ENCODE results near the gene DIDO1. TPM values are rescaled to one million over a fixed set of nuclear protein-coding genes. Genes with fewer than 3 reads are reported as not detected.
A peak's percentile ranks its signal among the peaks of the same experiment; 100 is the strongest.

DIDO1 gene
- total and polyA plus RNA-seq, 9 of the 15 experiments (the other 6 are each of a cell fraction or from before 2014, with no cell fraction given), result 4.4 to 46.8 (median 31.2) TPM

- peak overlapping the region in 1 of 2 experiments; percentile 54; a peak in 2 of 4 replicates for H3K9ac ChIP-seq (ENCODE audit: insufficient read depth in 1 of 2, low read depth in 2 of 2, low read length in 2 of 2)
- FAIRE-seq (peak; percentile 88), DNase-seq (ENCODE audit: extremely low read depth in 1 of 4, low spot score in 3 of 4) (peak; percentile 58 to 65 (median 62)), ATAC-seq (peak; percentile 89)
- H3K4me2 ChIP-seq (ENCODE audit: insufficient read depth, low read length), result peak overlapping the region; percentile 45
- in situ Hi-C loops (cut with MboI) (no loop called here), intact Hi-C loops (cut with micrococcal nuclease) (no loop called here)
- peaks cover 0 to 9% of the 10 kb centered on the region in 2 experiments; a peak in 2 of 5 replicates for H3K27me3 ChIP-seq (ENCODE audit: control insufficient read depth in 2 of 2, insufficient read depth in 2 of 2, low read length in 2 of 2)
- ChIA-PET POLR2A (interaction anchor here (0.6 to 2.2 kb wide), 2 partner anchors 43 to 268 kb away, joined by 3 to 8 read pairs; no protein-coding TSS in a partner anchor), CTCF (ENCODE audit: low intra/inter-chr PET ratio) (no interaction called here)
- no peak overlapping the region for H3K4me3 ChIP-seq
- H4K20me1 ChIP-seq (replicated peaks; ENCODE audit: control insufficient read depth, insufficient read depth, low read length), result no peaks in the 10 kb centered on the region
- no TSS peak for BruUV-seq (replicated peaks)
- no peaks in the 10 kb centered on the region for H3K9me3 ChIP-seq (replicated peaks; ENCODE audit: control insufficient read depth, insufficient read depth, low read depth, low read length)
- H3K79me2 ChIP-seq (ENCODE audit: control insufficient read depth, insufficient read depth, low read length), result no peaks in the 10 kb centered on the region
- H2AFZ ChIP-seq (ENCODE audit: low read depth, low read length), result peak overlapping the region; percentile 87
- 22% methylated on average over 16 of the region's 22 CpGs for WGBS (ENCODE audit: insufficient coverage, low coverage, missing lambda C conversion rate)
- H3K4me1 ChIP-seq (replicated peaks in 1 of 2; ENCODE audit: control insufficient read depth in 2 of 2, insufficient read depth in 2 of 2, low read length in 2 of 2), result peaks cover 8 to 75% of the 10 kb centered on the region in 2 experiments; a peak in 4 of 5 replicates
- no peak overlapping the region; the same call in 2 of the 3 replicates for H3K27ac ChIP-seq (ENCODE audit: extremely low read depth, low read depth, low read length)
- no peaks in the 10 kb centered on the region for H3K9me1 ChIP-seq (ENCODE audit: control insufficient read depth, insufficient read depth, low read length)
- no peaks in the 10 kb centered on the region for H3K36me3 ChIP-seq (ENCODE audit: control insufficient read depth, insufficient read depth, low read length)
- TF ChIP-seq, protein P1, sequence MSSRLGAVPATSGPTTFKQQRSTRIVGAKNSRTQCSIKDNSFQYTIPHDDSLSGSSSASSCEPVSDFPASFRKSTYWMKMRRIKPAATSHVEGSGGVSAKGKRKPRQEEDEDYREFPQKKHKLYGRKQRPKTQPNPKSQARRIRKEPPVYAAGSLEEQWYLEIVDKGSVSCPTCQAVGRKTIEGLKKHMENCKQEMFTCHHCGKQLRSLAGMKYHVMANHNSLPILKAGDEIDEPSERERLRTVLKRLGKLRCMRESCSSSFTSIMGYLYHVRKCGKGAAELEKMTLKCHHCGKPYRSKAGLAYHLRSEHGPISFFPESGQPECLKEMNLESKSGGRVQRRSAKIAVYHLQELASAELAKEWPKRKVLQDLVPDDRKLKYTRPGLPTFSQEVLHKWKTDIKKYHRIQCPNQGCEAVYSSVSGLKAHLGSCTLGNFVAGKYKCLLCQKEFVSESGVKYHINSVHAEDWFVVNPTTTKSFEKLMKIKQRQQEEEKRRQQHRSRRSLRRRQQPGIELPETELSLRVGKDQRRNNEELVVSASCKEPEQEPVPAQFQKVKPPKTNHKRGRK (tag; IDR thresholded peaks at IDR 0.05), result no peak
- TF ChIP-seq MLX (CRISPR knock-in tag; conservative IDR thresholded peaks at IDR 0.05) (no peak), ZFX (CRISPR knock-in tag; IDR thresholded peaks at IDR 0.05) (peak; percentile 62; the same call in 1 of the 2 replicates), ZNF212 (CRISPR knock-in tag; IDR thresholded peaks at IDR 0.05) (no peak), BRD4 (IDR thresholded peaks at IDR 0.05) (no peak), ZNF143 (CRISPR knock-in tag; IDR thresholded peaks at IDR 0.05) (no peak), L3MBTL2 (IDR thresholded peaks at IDR 0.05) (peak; percentile 69), THRA (IDR thresholded peaks at IDR 0.05) (no peak), NCOA6 (IDR thresholded peaks at IDR 0.05) (no peak), TFAP4 (CRISPR knock-in tag; IDR thresholded peaks at IDR 0.05; ENCODE audit: borderline replicate concordance) (peak; percentile 47; the same call in 1 of the 2 replicates), ZBTB1 (CRISPR knock-in tag; IDR thresholded peaks at IDR 0.05; ENCODE audit: borderline replicate concordance, low read depth) (no peak), VEZF1 (CRISPR knock-in tag; IDR thresholded peaks at IDR 0.05) (0 out of 2 replicates have a peak, but pooled peaks have one; percentile 20), TEAD4 (IDR thresholded peaks at IDR 0.05; ENCODE audit: low read length) (no peak), TEAD4 (CRISPR knock-in tag; IDR thresholded peaks at IDR 0.05; ENCODE audit: borderline replicate concordance) (no peak), SP1 (CRISPR knock-in tag; IDR thresholded peaks at IDR 0.05) (no peak)
Measured at GRCh38 chr20:62832212-62832922, 93.9 kb downstream of the DIDO1 start.

Data from K562 (cell line).